K562 (cell line): ENCODE measurements around the gene CRYZ. TPM values are rescaled to one million over a fixed set of nuclear protein-coding genes. Genes with fewer than 3 reads are reported as not detected.

ENCODE experiments used
- ARHGAP35 ChIP-seq: fragments of 450-650 bp; IDR thresholded peaks from 2 replicates; pipeline ENCODE4 v1.6.1; 2018; ENCODE audit not compliant: partially characterized antibody
- CBFB ChIP-seq: sonication (generic); formaldehyde crosslinking; IDR thresholded peaks from 2 replicates; pipeline ENCODE4 v1.4.0; 2020; ENCODE audit warnings: mild to moderate bottlenecking, missing genetic modification reagents
- CC2D1A ChIP-seq: fragments of 450-650 bp; IDR thresholded peaks from 2 replicates; pipeline ENCODE4 v1.6.1; 2017; ENCODE audit warnings: mild to moderate bottlenecking
- E2F5 ChIP-seq: sonication (generic); formaldehyde crosslinking; IDR thresholded peaks from 2 replicates; pipeline ENCODE4 v1.8.0; 2022; ENCODE audit warnings: mild to moderate bottlenecking, missing genetic modification reagents
- ESRRA ChIP-seq: fragments of 450-650 bp; IDR thresholded peaks from 2 replicates; pipeline ENCODE4 v1.6.1; 2014; ENCODE audit warnings: low read depth, mild to moderate bottlenecking, moderate library complexity, borderline replicate concordance
- ESRRB ChIP-seq: fragments of 250-450 bp; sonication (Bioruptor Pico); IDR thresholded peaks from 2 replicates; pipeline ENCODE4 v1.5.0; 2020; ENCODE audit warnings: mild to moderate bottlenecking, moderate library complexity, borderline replicate concordance
- FOXJ2 ChIP-seq: fragments of 200-800 bp; sonication (Bioruptor generic); IDR thresholded peaks from 2 replicates; pipeline ENCODE4 v1.6.1; 2016; ENCODE audit warnings: missing genetic modification characterization, missing compliant biosample characterization
- HSF4 ChIP-seq: fragments of 250-450 bp; sonication (Bioruptor Pico); IDR thresholded peaks from 2 replicates; pipeline ENCODE4 v2.1.2; 2022; ENCODE audit warnings: mild to moderate bottlenecking, moderate library complexity, borderline replicate concordance
- ILK ChIP-seq: fragments of 450-650 bp; IDR thresholded peaks from 2 replicates; pipeline ENCODE4 v1.6.1; 2016; ENCODE audit warnings: missing genetic modification characterization, low read depth, mild to moderate bottlenecking, missing compliant biosample characterization, moderate library complexity, borderline replicate concordance
- MAFG ChIP-seq: fragments of 450-650 bp; conservative IDR thresholded peaks from 2 replicates; pipeline ENCODE4 v1.6.1; 2016; ENCODE audit warnings: missing genetic modification characterization, missing compliant biosample characterization
- NCOR1 ChIP-seq: fragments of 450-650 bp; IDR thresholded peaks from 2 replicates; pipeline ENCODE4 v1.6.1; 2016; ENCODE audit warnings: mild to moderate bottlenecking, moderate library complexity
- NRF1 ChIP-seq, 2 experiments: fragments of 450-650 bp; IDR thresholded peaks in 1 of 2; conservative IDR thresholded peaks in 1 of 2; 2 replicates each; pipeline ENCODE4 v1.6.1; 2014; ENCODE audit warnings: mild to moderate bottlenecking in 2 of 2
- PHF21A ChIP-seq: fragments of 450-650 bp; IDR thresholded peaks from 2 replicates; pipeline ENCODE4 v1.6.1; 2017; ENCODE audit warnings: low read depth, borderline replicate concordance
- POLR2B ChIP-seq: fragments of 450-650 bp; IDR thresholded peaks from 2 replicates; pipeline ENCODE4 v1.6.1; 2018; ENCODE audit warnings: low read depth; ENCODE audit not compliant: partially characterized antibody
- POLR2H ChIP-seq: IDR thresholded peaks from 2 replicates; pipeline ENCODE4 v1.6.1; 2016; ENCODE audit warnings: missing genetic modification characterization, low read depth, mild to moderate bottlenecking, control low read depth, missing compliant biosample characterization, moderate library complexity
- PRDM10 ChIP-seq: fragments of 450-650 bp; IDR thresholded peaks from 2 replicates; pipeline ENCODE4 v1.6.1; 2018; ENCODE audit not compliant: partially characterized antibody
- SPI1 ChIP-seq: IDR thresholded peaks from 2 replicates; pipeline ENCODE4 v1.6.1; 2011; ENCODE audit warnings: low read depth, low read length, control low read depth, borderline replicate concordance
- TEAD4 ChIP-seq, 2 experiments: sonication (generic) in 1 of 2; formaldehyde crosslinking in 1 of 2; IDR thresholded peaks; 2 replicates each; pipeline versions ENCODE4 v1.6.1 to v1.8.0; 2012 to 2022; ENCODE audit warnings: borderline replicate concordance in 1 of 2, inconsistent platforms in 1 of 2, low read length in 1 of 2, mild to moderate bottlenecking in 1 of 2, missing genetic modification reagents in 1 of 2
- ZNF165 ChIP-seq: fragments of 250-450 bp; sonication (Bioruptor Pico); IDR thresholded peaks from 2 replicates; pipeline ENCODE4 v1.4.0; 2020; ENCODE audit warnings: borderline replicate concordance
- ZNF408 ChIP-seq: fragments of 250-450 bp; sonication (Bioruptor Pico); IDR thresholded peaks from 2 replicates; pipeline ENCODE4 v1.4.0; 2020; ENCODE audit warnings: low read depth, mild to moderate bottlenecking, moderate library complexity
- ZNF586 ChIP-seq: fragments of 450-650 bp; formaldehyde crosslinking; conservative IDR thresholded peaks from 2 replicates; pipeline ENCODE4 v1.4.0; 2020; ENCODE audit warnings: mild to moderate bottlenecking, moderate library complexity
- ZNF785 ChIP-seq: fragments of 250-450 bp; sonication (Bioruptor Pico); IDR thresholded peaks from 2 replicates; pipeline ENCODE4 v1.4.0; 2020; ENCODE audit warnings: mild to moderate bottlenecking
- polyA plus RNA-seq, 8 experiments: library from polyadenylated mRNA; depleted of rRNA in 4 of 8; stranded (reverse) in 5 of 8; unstranded in 3 of 8; fragments of >200 nt; fragmentation: Nextera tagmentation in 2 of 8; fragmentation: Illumina TruSeq in 1 of 8; extraction: Ambion mirVana in 2 of 8; extraction: Trizol in 1 of 8; gene quantifications; 2 replicates each; pipeline versions ENCODE4 v1.2.1 to v1.2.3, GENCODE V29; 2011 to 2014; ENCODE audit warnings: inconsistent platforms in 1 of 8, missing spikeins in 1 of 8
- total RNA-seq, 7 experiments: library from RNA; depleted of rRNA in 6 of 7; stranded (reverse); fragments of >200 nt in 6 of 7; fragmentation: Illumina TruSeq in 2 of 7; extraction: Trizol in 2 of 7; gene quantifications; 2 replicates each; pipeline versions ENCODE4 v1.2.1 to v1.2.3, GENCODE V29; 2011 to 2021; ENCODE audit warnings: low replicate concordance in 1 of 7
- TF ChIP-seq, protein P1 (sequence below): fragments of 450-650 bp; IDR thresholded peaks from 2 replicates; pipeline ENCODE4 v1.6.1; 2016

CRYZ gene
- total and polyA plus RNA-seq, 9 of the 15 experiments (the other 6 are each of a cell fraction or from before 2014, with no cell fraction given) = 51.7 to 179 (median 81.4) TPM

DNA sequence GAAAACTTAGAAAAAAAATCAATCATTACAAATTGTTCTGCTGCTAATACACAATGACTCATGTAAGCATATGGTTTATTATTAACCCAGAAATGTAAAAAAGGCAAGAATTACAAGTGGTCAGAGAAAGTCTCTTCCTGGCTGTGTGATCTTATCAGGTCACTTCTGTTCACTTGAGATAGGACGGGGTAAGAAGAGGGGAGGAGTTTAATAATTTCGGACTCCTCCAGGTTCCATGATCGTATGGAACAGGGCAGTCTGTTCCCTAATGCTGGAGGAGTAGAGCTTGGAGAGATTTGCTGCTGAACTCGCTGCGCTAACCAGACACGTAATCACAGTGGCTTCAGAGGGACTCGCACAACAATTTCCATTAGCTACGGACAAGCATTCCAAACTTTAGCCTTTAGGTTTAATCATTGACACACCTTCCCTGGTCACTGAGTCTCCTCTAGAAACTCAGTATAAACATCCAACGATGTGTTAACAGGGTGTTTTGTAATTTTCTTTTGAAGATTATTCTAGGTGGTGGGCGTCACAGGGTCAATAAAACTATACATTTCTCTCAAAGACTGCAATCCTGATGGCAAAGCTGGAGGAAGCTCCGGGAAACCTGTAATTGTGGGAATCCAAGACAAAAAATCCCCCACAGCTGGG is 1.3 kb downstream of the CRYZ start (continued):
- TF ChIP-seq E2F5 (CRISPR knock-in tag) (no peak), CC2D1A (peak; percentile 21; the same call in 1 of the 2 replicates), ESRRA (0 out of 2 replicates have a peak, but pooled peaks have one; percentile 25), ZNF586 (CRISPR knock-in tag) (no peak), POLR2H (tag) (0 out of 2 replicates have a peak, but pooled peaks have one; percentile 31), ZNF408 (CRISPR knock-in tag) (no peak), PRDM10 (peak; percentile 7), POLR2B (no peak), CBFB (no peak), PHF21A (no peak), NCOR1 (peak; percentile 33; the same call in 1 of the 2 replicates), NRF1 (conservative IDR thresholded peaks at IDR 0.05 in 1 of 2, IDR thresholded peaks at IDR 0.05 in 1 of 2) (no peak), MAFG (tag) (no peak), FOXJ2 (tag) (no peak), ZNF785 (no peak), SPI1 (no peak), ESRRB (no peak), ARHGAP35 (no peak), TEAD4 (IDR thresholded peaks at IDR 0.05; ENCODE audit: low read length) (peak; percentile 80), TEAD4 (CRISPR knock-in tag; IDR thresholded peaks at IDR 0.05; ENCODE audit: borderline replicate concordance) (no peak), ZNF165 (CRISPR knock-in tag) (no peak), HSF4 (no peak), ILK (tag) (no peak)
- TF ChIP-seq, protein P1, sequence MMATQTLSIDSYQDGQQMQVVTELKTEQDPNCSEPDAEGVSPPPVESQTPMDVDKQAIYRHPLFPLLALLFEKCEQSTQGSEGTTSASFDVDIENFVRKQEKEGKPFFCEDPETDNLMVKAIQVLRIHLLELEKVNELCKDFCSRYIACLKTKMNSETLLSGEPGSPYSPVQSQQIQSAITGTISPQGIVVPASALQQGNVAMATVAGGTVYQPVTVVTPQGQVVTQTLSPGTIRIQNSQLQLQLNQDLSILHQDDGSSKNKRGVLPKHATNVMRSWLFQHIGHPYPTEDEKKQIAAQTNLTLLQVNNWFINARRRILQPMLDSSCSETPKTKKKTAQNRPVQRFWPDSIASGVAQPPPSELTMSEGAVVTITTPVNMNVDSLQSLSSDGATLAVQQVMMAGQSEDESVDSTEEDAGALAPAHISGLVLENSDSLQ = no peak
